GM21381 (cell line): ENCODE data around the gene TMEM185B.
"Not testable (repeated sequence)": the region's sequence is repeated elsewhere in the genome, so short reads cannot be mapped to it uniquely, and the experiment has no call there.

Experiments used
- ATAC-seq: cut with Tn5 transposase; IDR thresholded peaks from one replicate; pipeline ENCODE4 v1.9.1; 2021; ENCODE audit warnings: mild to moderate bottlenecking, moderate library complexity; ENCODE audit not compliant: unreplicated experiment

Gene TMEM185B

GRCh38 chr2:120223034-120223912 is at the start of gene TMEM185B:
TMEM185B (minus strand) TSS chr2:120223400; CDS start chr2:120222976, 424 bp downstream.
- ATAC-seq, result peak; percentile 85

GRCh38 chr2:120271711-120272379 is 48.6 kb upstream of the TMEM185B start:
- no peak for ATAC-seq

- no peak for ATAC-seq
These were observed 46.6 kb upstream of the TMEM185B start for GRCh38 chr2:120269816-120270215.

GRCh38 chr2:120269076-120269744 is 46.0 kb upstream of the TMEM185B start:
- ATAC-seq, result no peak

- ATAC-seq, result no peak
These were observed 44.1 kb upstream of the TMEM185B start for GRCh38 chr2:120267348-120267747.

GRCh38 chr2:120265006-120265405 is 41.8 kb upstream of the TMEM185B start:
- no peak for ATAC-seq

GRCh38 chr2:120262761-120263428 is 39.7 kb upstream of the TMEM185B start:
- ATAC-seq, result no peak

GRCh38 chr2:120262150-120262549 is 39.0 kb upstream of the TMEM185B start:
- ATAC-seq, result no peak

GRCh38 chr2:120261387-120262006 is 38.3 kb upstream of the TMEM185B start:
- ATAC-seq, result peak; percentile 58

- no peak for ATAC-seq
These were observed 37.5 kb upstream of the TMEM185B start for GRCh38 chr2:120260736-120261135.

GRCh38 chr2:120259939-120260338 is 36.7 kb upstream of the TMEM185B start:
- ATAC-seq, result not testable (repeated sequence)

- ATAC-seq, result no peak
These were observed 35.0 kb upstream of the TMEM185B start for GRCh38 chr2:120258196-120258595.

GRCh38 chr2:120257522-120257921 is 34.3 kb upstream of the TMEM185B start:
- no peak for ATAC-seq

- ATAC-seq, result no peak
These were observed 33.4 kb upstream of the TMEM185B start for GRCh38 chr2:120256651-120257000.

GRCh38 chr2:120255986-120256650 is 32.9 kb upstream of the TMEM185B start:
- ATAC-seq, result no peak

- no peak for ATAC-seq
These were observed 31.9 kb upstream of the TMEM185B start for GRCh38 chr2:120255071-120255470.

- no peak for ATAC-seq
These were observed 31.0 kb upstream of the TMEM185B start for GRCh38 chr2:120254178-120254577.

- peak; percentile 31 for ATAC-seq
These were observed 30.1 kb upstream of the TMEM185B start for GRCh38 chr2:120253021-120253882.
